Spinal cord (tissue), 10 donors: Measurements from ENCODE around the gene UBASH3B. TPM values are rescaled to one million over a fixed set of nuclear protein-coding genes. Genes with fewer than 3 reads are reported as not detected.

Experiments used
- DNase-seq, 6 donors: peaks; one replicate each; pipeline versions ENCODE4 v3.0.0 to v3.0.0-alpha.2; 2013 to 2015; ENCODE audit warnings: low spot score in 6 of 6, low read depth in 4 of 6
- H3K27ac ChIP-seq: one replicate; pipeline ENCODE4 v1.5.1; 2013; ENCODE audit warnings: low read depth, low read length, control low read depth
- H3K27me3 ChIP-seq: one replicate; pipeline ENCODE4 v1.6.1; 2013; ENCODE audit warnings: low read length; ENCODE audit not compliant: control insufficient read depth, insufficient read depth
- H3K36me3 ChIP-seq: one replicate; pipeline ENCODE4 v1.6.1; 2013; ENCODE audit warnings: low read length; ENCODE audit not compliant: control insufficient read depth, insufficient read depth
- H3K4me1 ChIP-seq: one replicate; pipeline ENCODE4 v1.6.1; 2013; ENCODE audit warnings: low read length; ENCODE audit not compliant: control insufficient read depth, insufficient read depth
- H3K4me3 ChIP-seq: one replicate; pipeline ENCODE4 v1.5.1; 2013; ENCODE audit warnings: low read depth, low read length, control low read depth
- H3K9me3 ChIP-seq: one replicate; pipeline ENCODE4 v1.6.1; 2013; ENCODE audit warnings: low read length; ENCODE audit not compliant: control insufficient read depth, insufficient read depth
- WGBS: methylation state at CpG from one replicate; pipeline ENCODE4 v1.1.5; 2013; ENCODE audit warnings: missing lambda C conversion rate; ENCODE audit not compliant: insufficient coverage; 5-methylcytosine and 5-hydroxymethylcytosine counted together
- polyA plus RNA-seq, 2 donors: library from polyadenylated mRNA; unstranded; fragments of 120-200 nt; gene quantifications; one replicate each; pipeline ENCODE4 v1.2.1, GENCODE V29; 2013; ENCODE audit not compliant: insufficient read length in 2 of 2
- total RNA-seq, 2 donors: library from RNA; depleted of rRNA in 1 of 2; stranded (reverse); fragments of 120-200 nt in 1 of 2; fragments of >200 nt in 1 of 2; gene quantifications; one replicate each; pipeline versions ENCODE4 v1.2.3 to v1.2.4, GENCODE V29; 2013 to 2014
- donor health status: healthy.

Gene UBASH3B
- total and polyA plus RNA-seq, 4 donors = 6.0 to 17.2 (median 9.6) TPM

DNA sequence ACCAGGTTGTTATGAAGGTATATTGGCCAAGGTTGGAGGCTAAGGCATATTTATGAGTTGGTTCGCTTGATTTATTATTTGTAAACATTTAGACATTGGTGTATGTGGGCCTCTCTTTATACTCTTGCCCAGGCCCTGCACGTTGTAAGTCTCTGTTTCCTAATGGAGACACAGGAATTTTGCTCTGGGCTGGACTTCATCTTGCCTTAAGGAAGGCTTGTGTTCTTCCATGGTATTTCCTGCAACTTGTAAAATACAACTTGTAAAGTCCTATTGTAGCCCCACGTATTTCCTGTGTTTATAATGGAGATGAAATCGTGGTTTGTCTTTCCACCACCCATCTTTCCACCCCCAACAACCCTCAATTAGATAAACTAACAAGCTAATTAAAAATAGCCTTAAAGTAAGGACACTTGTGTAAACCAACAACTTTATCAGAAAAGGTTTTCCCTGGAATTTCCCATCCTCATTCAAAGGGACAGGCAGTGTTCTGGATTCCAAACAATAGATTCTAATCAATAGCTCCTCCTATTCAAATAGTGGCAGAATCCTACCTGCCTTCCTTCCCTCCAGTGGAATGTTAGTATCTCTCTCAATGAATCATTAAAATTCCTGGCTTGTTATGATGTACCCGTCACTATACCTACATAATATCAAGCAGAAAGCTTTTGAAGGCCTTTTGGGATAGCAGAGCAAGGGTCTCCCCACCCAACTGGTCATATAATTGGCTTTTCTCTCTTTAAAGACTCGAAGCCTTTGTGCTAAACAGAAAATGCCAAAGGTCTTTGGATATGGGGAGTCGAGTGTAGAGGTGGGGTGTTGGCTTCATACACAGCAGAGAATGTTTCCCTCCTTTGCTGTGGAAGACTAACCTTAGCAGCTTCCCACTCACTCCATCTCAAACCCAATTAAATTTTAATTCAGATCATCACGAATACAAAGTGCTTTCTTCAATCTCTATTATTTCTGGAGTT is 77.1 kb downstream of the UBASH3B start:
- whole genome bisulfite sequencing = 100% methylated on average over 2 of the region's 8 CpGs
- H3K27ac ChIP-seq = peak overlapping the region; percentile 58
- H3K4me1 ChIP-seq = peaks cover 8% of the 10 kb centered on the region
- DNase-seq = no peak
- H3K4me3 ChIP-seq = no peak overlapping the region
- H3K36me3 ChIP-seq = no peaks in the 10 kb centered on the region
- H3K9me3 ChIP-seq = no peaks in the 10 kb centered on the region
- no peaks in the 10 kb centered on the region for H3K27me3 ChIP-seq

DNA sequence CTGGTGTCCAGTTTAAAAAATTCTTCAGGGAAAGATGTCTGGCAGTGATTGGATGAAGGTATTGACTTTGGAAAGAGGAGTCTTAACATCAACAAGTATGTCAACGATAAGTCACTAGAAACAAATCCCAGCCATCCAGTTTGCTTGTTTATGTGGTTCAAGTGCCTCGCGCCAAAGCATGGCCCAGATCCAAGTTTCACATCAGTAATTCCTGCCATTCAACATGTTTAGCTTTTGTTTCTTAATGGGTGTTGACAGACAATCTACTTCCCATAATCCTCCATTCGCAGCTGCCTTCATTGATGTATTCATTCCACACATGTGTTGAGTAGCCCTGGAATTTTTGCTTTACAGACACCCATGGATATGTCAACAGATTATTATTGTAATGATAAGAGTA is 77.8 kb downstream of the UBASH3B start:
- no peaks in the 10 kb centered on the region for H3K27me3 ChIP-seq
- no peak overlapping the region for H3K4me3 ChIP-seq
- no peaks in the 10 kb centered on the region for H3K36me3 ChIP-seq
- H3K27ac ChIP-seq = peak overlapping the region; percentile 58
- H3K4me1 ChIP-seq = peaks cover 3% of the 10 kb centered on the region
- DNase-seq = peak in 1 of 6 donors; percentile 81
- no CpG with 5 or more reads among the region's 4 CpGs for WGBS
- no peaks in the 10 kb centered on the region for H3K9me3 ChIP-seq

DNA sequence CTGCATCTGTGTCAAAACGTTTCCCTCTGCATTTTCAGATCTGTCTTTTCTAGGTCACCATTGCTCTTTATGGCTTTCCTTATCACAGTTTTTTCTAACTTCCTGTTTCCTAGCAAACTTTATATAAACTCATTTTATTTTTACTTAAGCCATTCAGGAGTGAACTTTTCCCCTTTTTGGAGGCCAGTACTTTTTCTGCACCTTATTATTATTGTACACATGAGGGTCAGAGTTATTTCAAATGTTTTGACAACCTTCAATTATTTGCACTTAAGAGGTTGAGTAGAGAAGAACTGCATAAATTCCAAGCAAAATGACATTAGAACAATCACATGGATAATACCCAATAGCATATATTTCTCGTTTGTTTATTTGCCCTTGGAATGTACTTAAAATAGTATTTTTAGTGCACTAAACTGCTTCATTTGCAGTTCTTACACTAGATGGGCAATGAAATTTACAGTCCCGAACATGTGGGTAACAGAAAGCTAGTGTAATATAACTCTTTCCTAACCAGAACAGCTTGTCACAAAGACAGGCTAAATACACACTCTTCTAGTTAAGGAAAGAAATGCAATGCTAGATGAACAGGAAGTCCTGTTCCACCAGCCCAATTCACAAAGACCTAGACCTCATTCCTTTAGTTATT is 79.5 kb downstream of the UBASH3B start:
- no peaks in the 10 kb centered on the region for H3K36me3 ChIP-seq
- no peaks in the 10 kb centered on the region for H3K9me3 ChIP-seq
- H3K4me1 ChIP-seq = no peaks in the 10 kb centered on the region
- no peaks in the 10 kb centered on the region for H3K27me3 ChIP-seq
- no peak for DNase-seq
- no peak overlapping the region for H3K27ac ChIP-seq
- WGBS = 40% methylated on average over 1 of the region's 3 CpGs
- H3K4me3 ChIP-seq = no peak overlapping the region

GRCh38 chr11:122737951-122738693 is 82.6 kb downstream of the UBASH3B start:
- Histone ChIP-seq H3K4me3 (no peak overlapping the region), H3K4me1 (peaks cover 7% of the 10 kb centered on the region), H3K27me3 (no peaks in the 10 kb centered on the region), H3K27ac (peak overlapping the region; percentile 43), H3K36me3 (no peaks in the 10 kb centered on the region), H3K9me3 (no peaks in the 10 kb centered on the region)
- no peak for DNase-seq
- WGBS = 40% methylated on average over 4 of the region's 5 CpGs

DNA sequence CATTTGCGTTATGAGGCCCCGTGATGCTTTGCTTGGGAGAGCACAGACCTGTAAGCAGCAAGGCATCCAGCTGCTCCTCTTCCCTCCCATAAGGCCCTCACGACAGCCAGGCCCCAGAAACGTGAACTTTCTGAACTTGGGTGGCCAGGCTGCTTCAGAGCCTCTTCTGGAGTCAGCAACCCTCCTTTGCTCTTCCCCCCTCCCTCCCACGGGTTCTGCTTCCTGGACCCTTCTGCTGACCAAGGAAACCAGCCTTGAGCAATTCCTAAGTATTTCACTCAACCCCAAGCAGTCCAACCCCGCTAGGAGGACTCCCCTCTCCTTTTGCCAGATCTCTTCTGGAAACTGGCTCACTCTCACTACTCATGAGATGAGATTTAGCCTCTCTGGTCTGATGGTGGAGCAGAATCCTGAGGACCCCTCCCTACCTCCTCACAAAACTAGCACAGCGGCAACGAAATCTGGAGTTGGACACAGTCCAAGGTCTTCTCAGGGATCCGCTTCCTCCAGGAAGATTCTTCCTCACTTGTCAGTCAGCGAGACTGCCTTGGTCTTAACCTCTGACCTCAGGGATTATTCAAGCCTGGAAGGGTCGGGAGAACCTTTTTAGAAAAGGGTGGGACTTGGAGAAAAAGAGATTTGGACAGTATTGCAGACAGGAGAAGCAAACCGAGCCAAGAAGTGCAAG is 86.2 kb downstream of the UBASH3B start:
- H3K27me3 ChIP-seq = no peaks in the 10 kb centered on the region
- H3K27ac ChIP-seq = peak overlapping the region; percentile 30
- H3K4me1 ChIP-seq = peaks cover 11% of the 10 kb centered on the region
- H3K36me3 ChIP-seq = no peaks in the 10 kb centered on the region
- H3K9me3 ChIP-seq = no peaks in the 10 kb centered on the region
- WGBS = 56% methylated on average over 10 of the region's 12 CpGs
- DNase-seq = peak in 1 of 6 donors; percentile 49
- H3K4me3 ChIP-seq = no peak overlapping the region

DNA sequence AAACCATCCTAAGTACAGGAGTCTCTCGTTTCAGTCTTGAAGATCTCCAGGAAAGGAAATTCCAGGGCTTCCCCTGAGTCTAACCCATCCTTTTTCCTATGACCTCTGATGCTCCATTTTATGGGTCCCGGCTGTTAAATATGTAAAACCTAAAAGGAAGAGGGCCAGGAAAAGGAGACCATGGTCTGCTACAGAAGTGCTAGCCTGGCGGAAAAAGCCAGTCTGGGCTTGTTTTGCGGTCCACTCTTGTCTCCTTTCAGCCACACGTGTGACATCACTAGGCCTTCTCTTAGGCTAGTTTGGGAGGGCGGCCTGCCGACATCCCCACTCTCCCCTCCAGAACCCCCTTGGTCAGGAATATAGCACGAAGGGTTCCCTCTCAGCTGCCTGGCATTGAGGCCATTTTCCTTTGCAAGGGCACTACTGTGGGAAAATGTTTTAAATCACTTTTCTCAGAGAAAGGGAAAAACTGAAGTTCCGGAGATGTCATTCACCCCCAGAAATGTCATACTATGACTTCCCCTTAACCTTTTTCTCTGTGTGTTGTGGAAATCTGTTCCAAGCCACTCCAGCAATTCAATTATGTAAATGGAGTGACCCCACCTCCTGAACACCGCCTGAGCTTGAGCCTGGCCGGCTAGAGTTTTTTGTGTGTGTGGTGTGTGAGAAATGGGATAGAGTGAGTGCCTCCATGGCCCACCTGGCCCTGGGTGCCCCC is 86.9 kb downstream of the UBASH3B start:
- Histone ChIP-seq H3K4me3 (no peak overlapping the region), H3K9me3 (no peaks in the 10 kb centered on the region), H3K4me1 (peaks cover 14% of the 10 kb centered on the region), H3K36me3 (no peaks in the 10 kb centered on the region), H3K27ac (peak overlapping the region; percentile 30), H3K27me3 (no peaks in the 10 kb centered on the region)
- DNase-seq = no peak
- 77% methylated on average over 4 of the region's 11 CpGs for WGBS

DNA sequence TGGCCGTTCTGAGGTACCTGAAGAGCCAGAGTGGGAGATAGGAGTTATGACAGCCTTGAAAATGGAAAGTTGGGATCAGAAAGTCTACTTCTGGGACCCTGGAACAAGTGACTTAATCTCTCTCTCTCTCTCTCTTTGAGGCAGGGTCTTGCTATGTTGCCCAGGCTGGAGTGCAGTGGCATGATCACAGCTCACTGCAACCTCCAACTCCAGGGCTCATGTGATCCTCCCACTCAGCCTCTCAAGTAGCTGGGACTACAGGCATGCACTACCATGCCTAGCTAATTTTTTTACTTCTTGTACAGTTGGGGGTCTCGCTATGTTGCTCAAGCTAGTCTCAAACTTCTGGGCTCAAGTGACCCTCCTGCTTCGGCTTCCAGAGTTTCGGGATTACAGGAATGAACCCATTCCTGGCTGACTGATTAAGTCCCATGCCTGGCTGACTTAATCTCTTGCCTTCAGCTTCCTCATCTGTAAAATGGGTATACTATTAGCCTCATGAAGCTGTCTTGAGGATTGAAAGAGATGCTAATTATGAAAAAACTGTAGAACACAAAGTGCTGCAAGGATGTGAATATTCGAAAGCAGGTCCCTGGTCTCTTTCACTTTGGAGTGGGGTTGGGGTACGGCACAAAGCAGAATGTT is 87.7 kb downstream of the UBASH3B start:
- Histone ChIP-seq H3K27ac (peak overlapping the region; percentile 30), H3K36me3 (no peaks in the 10 kb centered on the region), H3K27me3 (no peaks in the 10 kb centered on the region), H3K9me3 (no peaks in the 10 kb centered on the region), H3K4me1 (peaks cover 14% of the 10 kb centered on the region), H3K4me3 (no peak overlapping the region)
- 92% methylated on average over 5 of the region's 6 CpGs for WGBS
- DNase-seq = no peak

DNA sequence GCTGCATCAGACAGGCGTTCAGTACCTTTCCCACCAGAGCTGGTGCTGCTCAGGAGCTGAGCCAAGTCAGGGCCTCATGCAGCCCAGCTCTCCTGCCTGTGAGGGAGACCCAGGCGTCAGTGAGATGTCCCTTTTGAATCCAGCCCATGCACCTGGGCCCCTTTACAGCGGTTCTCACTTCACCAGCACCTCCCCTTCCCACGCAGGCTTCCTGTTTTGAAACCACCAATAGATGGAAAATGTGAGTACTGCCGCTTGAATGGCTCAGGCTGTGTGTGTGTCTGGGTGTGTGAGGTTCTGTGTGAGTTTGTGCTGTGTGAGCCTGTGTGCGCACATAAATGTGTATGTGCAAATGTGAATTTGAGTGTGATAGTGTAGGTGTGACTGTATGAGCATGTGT is 88.4 kb downstream of the UBASH3B start:
- Histone ChIP-seq H3K9me3 (no peaks in the 10 kb centered on the region), H3K36me3 (no peaks in the 10 kb centered on the region), H3K27ac (no peak overlapping the region), H3K27me3 (no peaks in the 10 kb centered on the region), H3K4me3 (no peak overlapping the region), H3K4me1 (peaks cover 14% of the 10 kb centered on the region)
- DNase-seq = no peak
- 81% methylated on average over 3 of the region's 6 CpGs for WGBS
